Erythroblast (primary cell): Measurements from ENCODE around the gene CELF4.

Experiments used
- GATA1 ChIP-seq: IDR thresholded peaks from 2 replicates; pipeline ENCODE4 v1.6.1; 2011; ENCODE audit warnings: low read depth, mild to moderate bottlenecking, control low read depth, low read length, moderate library complexity
- POLR2A ChIP-seq: IDR thresholded peaks from 2 replicates; pipeline ENCODE4 v1.6.1; 2011; ENCODE audit warnings: mild to moderate bottlenecking, low read length

DNA sequence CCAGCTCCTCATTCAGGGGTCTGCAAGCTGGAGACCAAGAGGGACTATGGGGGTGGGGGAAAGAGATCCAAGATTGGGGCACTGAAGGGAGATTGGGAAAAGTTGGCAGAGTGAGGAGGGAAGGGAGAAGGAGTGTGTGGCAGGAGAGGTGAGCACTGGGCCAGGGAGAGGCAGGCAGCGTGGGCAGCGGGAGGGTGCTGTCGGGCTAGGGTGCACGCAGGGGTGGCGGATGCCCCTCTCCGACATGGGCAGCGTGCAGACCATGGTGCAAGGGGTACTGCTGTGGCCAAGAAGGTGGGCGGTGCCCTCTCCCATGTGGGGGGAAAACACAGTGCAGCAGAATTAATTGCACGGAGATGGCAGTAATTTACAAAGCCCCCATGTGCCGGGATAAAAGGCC lies 74.1 kb downstream of the CELF4 start:
- TF ChIP-seq POLR2A (no peak), GATA1 (no peak)
